Measurements from ENCODE around the gene ELSPBP1.
"Not testable (repeated sequence)": the region's sequence is repeated elsewhere in the genome, so short reads cannot be mapped to it uniquely, and the experiment has no call there.

The ELSPBP1 gene

DNA sequence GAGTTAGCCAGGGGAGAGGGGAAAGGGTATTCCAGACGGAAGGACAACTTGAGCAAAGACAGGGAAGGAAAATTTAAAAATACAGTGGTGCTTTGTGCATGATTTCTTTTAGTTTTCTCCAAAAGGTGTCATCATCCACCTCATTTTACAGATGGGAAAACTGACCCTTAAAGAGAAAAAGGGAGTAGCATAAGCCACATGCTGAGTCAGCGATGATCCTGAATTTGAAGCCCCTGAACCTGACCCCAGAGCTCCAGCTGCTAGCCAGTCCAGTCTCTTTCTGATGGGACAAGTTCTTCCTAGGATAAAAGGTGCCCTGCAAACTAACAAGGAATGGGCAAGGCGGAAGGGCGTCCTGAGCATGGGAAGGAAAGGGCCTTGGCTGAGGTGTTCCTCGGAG lies 39.2 kb downstream of the ELSPBP1 start:
- in situ Hi-C loops (cut with HindIII; ENCODE audit: low pct_ligation_motif_present, low pct_unique_long_range_greater_than_20kb, low sequenced_read_pairs) = no loop called here
- DNase-seq = no peak

DNA sequence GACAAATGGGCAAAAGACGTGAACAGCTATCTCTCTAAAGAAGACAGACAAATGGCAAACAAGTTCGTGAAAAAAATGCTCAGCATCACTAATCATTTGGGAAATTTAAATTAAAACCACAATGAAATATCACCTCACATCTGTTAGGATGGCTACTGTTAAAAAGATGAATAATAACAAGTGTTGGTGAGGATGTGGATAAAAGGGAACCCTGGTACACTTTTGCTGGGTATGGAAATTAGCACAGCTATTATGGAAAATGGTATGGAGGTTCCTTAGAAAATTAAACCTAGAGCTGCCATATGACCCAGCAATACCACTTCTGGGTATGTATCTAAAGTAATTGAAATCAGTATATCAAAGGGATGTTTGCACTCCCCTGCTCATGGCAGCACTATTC lies 42.3 kb downstream of the ELSPBP1 start:
- in situ Hi-C loops (cut with HindIII; ENCODE audit: low pct_ligation_motif_present, low pct_unique_long_range_greater_than_20kb, low sequenced_read_pairs) = no loop called here
- no peak for DNase-seq

DNA sequence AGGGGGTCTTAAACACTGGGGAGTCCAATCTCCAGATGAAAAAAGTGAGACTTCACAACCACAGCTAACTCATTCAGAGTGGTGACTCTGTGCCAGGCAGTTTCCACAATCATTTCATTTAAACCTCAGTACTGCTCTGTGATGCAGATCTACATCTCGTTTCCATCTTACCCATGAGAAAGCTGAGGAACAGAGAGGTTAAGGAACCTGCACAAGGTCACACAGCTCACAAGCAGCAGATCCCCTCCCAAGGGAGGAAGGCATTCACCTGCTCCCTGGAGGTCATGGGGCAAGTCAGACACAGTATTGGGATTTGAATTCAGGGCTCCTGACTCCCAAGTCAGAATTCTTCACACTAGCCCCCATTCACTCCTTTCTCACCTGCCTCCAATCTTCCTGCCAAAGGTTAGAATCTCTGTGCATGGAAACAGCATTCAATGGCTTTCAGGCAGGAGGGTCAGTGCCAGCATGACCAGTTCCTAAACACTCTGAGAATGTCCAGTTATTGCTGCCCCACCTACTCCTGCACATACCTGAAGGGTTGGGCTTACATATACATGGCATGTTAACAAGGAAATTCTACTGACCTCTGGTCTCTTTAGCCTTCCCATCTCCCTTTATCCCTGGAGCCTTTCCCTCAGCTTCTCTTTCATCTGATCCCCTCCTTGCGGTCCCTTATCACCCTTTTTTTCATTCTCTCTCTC lies 47.6 kb downstream of the ELSPBP1 start:
- in situ Hi-C loops (cut with HindIII; ENCODE audit: low pct_ligation_motif_present, low pct_unique_long_range_greater_than_20kb, low sequenced_read_pairs) = no loop called here
- no peak for DNase-seq

DNA sequence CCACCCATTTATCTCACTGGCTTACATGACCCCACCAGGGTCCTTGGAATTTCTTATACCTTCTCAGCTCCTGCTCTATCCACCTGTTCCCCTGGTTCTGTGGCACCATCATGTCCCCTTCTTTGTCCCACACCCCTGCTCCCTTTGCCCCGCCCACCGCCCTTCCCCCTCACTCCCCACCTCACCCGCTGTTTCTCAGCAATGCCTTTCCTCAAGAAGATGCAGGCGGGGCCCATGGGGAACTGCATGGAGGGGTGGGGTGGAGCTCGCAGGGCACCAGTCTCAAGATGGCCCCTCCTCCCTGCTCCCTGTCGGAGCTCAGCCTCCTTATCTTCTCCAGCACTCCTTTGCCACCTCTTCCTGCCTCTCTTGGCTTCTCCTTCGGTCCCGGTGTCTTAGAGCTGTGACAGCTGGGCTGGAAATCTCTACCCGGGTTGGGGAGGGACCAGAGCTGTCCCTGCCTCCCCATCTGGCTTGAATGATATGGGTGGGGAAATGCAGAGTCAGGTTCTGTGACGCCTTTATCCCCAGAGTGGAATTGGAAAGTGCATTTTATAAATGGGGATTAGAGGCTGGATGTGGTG lies 49.3 kb downstream of the ELSPBP1 start, which contains the start of gene CABP5:
CABP5 (minus strand) TSS at position 405 of the 584 bp plus-strand sequence; CDS start at position 248, 157 bp downstream.
- DNase-seq = no peak
- in situ Hi-C loops (cut with HindIII; ENCODE audit: low pct_ligation_motif_present, low pct_unique_long_range_greater_than_20kb, low sequenced_read_pairs) = no loop called here

DNA sequence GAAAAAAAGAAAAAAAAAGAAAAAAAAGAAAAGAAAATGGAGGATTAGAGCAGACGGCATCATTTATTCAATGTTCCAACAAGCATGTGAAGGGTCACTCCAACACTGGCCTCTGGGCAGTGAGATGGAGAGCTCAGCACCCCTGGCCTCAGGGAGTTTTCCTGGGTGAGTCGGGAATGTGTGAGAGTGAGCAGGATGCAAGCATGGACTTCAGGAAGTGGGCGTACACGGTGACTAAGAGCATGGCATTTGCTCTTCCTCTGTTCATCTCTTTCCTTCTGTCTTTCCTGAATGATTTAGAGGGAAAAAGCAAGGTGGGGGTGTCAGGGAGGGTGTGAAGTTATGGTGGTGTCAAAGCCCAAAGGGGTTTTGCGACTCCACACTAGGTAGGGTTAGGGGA lies 50.1 kb downstream of the ELSPBP1 start:
- in situ Hi-C loops (cut with HindIII; ENCODE audit: low pct_ligation_motif_present, low pct_unique_long_range_greater_than_20kb, low sequenced_read_pairs) = no loop called here
- no peak for DNase-seq

DNA sequence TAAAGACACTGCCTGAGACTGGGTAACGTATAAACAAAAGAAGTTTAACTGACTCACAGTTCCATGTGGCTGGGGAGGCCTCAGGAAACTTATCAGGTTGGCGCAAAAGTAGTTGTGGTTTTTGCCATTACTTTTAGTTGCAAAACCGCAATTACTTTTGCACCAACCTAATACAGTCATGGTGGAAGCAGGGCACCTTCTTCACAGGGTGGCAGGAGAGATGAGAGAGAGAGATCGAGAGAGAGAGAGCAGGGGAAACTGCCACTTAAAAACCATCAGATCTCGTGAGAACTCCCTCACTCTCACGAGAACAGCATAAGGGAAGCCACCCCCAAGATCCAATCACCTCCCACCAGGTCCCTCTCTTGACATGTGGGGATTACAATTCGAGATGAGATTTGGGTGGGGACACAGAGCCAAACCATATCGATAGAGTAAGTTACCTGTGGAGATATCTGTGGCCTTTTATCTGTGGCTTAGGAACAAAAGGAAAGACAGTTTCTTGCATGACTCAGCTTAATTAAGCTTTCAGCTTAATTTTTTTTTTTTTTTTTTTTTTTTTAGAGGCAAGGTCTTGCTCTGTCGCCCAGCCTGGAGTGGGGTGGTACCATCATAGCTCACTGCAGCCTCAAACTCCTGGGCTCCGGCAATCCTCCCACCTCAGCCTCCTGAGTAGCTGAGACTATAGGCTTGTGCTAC lies 57.1 kb downstream of the ELSPBP1 start:
- DNase-seq = no peak
- in situ Hi-C loops (cut with HindIII; ENCODE audit: low pct_ligation_motif_present, low pct_unique_long_range_greater_than_20kb, low sequenced_read_pairs) = no loop called here

DNA sequence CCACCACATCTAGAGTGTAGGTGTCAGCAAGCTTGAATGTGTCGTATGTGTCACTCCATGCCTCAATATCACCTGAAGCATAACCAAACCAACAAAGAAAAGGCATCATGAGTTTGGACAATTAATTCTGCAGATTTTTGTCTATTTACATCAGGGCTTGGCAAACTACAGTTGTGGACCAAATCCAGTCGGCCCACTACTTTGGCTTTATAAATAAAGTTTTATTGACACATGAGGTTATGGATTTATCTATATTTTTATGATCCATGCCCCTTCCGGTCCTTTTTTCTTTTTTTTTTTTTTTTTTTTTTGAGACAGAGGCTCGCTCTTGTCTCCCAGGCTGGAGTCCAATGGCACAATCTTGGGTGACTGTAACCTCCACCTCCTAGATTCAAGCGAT lies 58.6 kb downstream of the ELSPBP1 start:
- in situ Hi-C loops (cut with HindIII; ENCODE audit: low pct_ligation_motif_present, low pct_unique_long_range_greater_than_20kb, low sequenced_read_pairs) = no loop called here
- no peak for DNase-seq

DNA sequence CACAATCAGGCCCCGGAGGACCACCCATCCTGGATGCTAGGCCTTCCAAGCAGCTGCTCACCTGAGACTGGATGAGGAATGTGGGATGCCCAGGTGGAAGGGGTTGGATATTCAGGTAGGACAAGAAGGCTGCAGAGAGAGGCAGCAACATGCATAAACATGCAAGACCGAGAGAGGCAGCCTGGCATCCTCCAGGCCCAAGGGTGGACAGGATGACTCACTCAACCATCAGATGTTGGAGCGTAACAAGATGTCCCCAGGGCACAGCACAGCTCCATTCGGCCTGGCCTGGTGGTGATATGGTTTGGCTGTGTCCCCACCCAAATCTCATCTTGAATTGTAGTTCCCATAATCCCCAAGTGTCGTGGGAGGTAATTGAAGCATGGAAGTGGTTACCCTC lies 59.4 kb downstream of the ELSPBP1 start:
- in situ Hi-C loops (cut with HindIII; ENCODE audit: low pct_ligation_motif_present, low pct_unique_long_range_greater_than_20kb, low sequenced_read_pairs) = no loop called here
- DNase-seq = no peak

DNA sequence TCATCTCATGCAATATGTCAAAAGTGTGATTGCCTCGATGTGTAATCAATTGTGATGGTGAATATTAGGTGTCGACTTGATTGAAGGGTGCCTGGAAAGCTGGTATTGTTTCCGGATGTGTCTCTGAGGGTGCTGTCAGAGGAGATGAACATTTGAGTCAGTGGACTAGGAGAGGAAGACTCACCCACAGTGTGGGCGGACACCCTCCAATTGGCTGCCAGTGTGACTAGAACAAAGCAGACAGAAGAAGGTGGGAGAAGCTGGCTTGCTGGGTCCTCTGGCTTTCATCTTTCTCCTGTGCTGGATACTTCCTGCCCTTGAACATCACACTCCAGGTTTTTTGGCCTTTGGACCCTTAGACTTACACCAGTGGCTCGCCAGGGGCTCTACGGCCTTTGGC lies 64.9 kb downstream of the ELSPBP1 start:
- DNase-seq = no peak
- in situ Hi-C loops (cut with HindIII; ENCODE audit: low pct_ligation_motif_present, low pct_unique_long_range_greater_than_20kb, low sequenced_read_pairs) = no loop called here

DNA sequence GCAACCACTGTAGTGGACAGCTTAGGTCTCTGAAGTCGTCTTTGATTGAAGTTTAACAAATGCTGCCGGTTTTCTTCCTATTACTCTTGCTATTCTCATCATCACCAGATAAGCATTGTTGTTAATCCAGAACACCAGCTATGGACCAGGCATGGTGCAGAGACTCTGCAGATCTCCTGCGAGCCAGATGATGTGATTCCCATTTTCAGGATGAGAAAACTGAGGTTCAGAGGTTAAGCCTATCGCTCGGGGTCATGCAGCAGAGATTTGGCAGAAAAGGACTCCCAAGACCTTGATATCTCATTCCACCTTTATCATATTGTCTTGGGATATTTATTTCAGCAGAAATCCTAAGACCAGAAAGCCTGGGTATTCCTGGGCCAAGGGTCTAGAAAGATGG lies 65.9 kb downstream of the ELSPBP1 start:
- in situ Hi-C loops (cut with HindIII; ENCODE audit: low pct_ligation_motif_present, low pct_unique_long_range_greater_than_20kb, low sequenced_read_pairs) = no loop called here
- DNase-seq = no peak

DNA sequence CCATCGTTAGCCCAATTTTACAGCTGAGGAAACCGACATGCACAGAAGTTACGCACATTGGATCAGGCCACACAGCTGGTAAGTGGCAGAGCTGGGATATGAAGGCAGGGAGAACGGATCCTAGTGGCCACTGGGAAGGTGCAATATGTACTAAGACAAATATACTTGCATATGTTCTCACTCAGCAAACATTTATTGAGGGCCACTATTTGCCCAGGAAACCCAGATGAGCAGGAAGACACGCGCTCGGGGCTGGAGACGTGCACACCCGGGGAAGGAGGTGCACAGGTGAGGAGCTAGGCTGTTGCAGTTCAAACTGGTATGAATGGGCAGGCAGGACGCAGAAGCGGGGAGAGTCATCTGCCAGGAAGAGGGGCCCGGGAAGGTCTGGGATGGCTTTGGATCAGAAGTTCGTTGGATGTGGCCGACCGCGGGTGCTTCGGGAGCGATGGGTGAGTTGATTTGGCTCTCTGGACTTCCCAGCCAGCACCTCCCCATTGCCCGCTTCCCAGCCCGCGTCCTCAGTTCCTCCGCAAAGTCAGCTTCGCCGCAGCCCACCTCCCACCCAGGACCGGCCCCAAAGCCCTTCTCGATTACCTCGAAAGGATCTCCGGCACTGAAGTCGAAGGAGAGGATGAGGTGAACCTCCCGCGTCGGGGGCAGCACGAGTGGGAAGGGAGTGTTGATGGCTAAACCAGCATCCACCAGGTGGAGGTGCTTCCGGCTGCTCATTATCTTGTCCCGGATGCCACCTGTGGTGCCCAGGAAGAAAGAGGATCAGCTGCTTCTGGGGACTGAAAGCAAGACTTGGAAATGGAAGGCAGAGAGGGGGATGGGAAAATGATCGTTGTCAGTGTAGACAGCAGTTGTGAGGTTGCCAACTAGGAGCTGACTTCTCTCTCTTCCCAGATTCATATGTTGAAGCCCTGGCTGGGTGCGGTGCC lies 67.2 kb downstream of the ELSPBP1 start:
- no peak for DNase-seq
- in situ Hi-C loops (cut with HindIII; ENCODE audit: low pct_ligation_motif_present, low pct_unique_long_range_greater_than_20kb, low sequenced_read_pairs) = no loop called here

DNA sequence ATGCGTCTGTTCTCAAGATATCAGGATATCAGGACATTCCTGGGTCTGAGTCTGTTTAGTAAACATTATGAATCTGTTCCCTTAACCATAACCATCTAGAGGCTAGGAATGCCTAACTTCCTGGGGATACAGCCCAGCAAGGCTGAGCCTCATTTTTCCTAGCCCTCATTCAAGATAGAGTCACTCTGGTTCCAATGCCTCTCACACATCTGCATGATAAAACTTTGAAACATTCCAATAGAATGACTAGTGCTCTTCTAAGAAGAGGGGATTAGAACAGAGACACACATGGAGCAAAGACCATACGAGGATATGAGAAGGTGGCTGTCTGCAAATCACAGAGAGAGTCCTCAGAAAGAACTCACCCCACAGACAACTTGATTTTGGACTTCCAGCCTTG lies 70.1 kb downstream of the ELSPBP1 start:
- DNase-seq = no peak
- in situ Hi-C loops (cut with HindIII; ENCODE audit: low pct_ligation_motif_present, low pct_unique_long_range_greater_than_20kb, low sequenced_read_pairs) = no loop called here

DNA sequence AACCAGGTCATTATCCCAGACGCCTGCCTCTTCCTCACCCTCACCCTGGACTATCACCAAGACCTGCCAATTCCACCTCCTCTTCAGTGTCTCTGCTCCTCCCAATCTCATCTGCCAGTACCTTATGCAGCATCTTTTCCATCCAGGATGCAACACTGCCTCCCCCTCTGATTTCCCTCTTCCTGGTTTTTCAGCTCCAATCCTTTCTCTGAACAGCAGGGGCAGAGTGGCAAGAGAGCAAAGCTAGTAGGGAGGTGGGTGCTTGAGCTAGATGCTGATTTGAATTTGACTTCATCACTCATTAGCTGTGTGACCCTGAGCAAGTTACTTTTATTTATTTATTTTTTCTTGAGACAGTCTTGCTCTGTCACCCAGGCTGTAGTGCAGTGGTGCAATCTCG lies 75.0 kb downstream of the ELSPBP1 start:
- peak; percentile 2 for DNase-seq
- in situ Hi-C loops (cut with HindIII; ENCODE audit: low pct_ligation_motif_present, low pct_unique_long_range_greater_than_20kb, low sequenced_read_pairs) = no loop called here

DNA sequence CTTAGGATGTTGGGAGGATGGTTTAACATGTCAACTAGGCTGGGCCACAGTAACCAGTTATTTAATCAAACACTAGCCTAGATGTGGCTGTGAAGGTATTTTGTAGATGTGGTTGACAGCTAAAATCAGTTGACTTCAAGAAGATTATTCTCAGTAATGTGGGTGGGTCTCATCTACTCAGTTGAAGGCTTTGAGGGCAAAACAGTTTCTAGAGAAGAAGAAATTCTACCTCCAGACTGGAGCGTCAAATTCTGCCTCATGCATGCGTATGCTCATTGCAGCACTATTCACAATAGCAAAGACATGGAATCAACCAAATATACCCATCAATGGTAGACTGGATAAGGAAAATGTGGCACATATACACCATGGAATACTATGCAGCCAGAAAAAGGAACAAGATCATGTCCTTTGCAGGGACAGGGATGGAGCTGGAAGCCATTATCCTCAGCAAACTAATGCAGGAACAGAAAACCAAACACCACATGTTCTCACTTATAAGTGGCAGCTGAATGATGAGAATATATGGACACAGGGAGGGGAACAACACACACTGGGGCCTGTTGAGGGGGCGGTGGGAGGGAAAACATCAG lies 75.8 kb downstream of the ELSPBP1 start:
- DNase-seq; in situ Hi-C loops (cut with HindIII; ENCODE audit: low pct_ligation_motif_present, low pct_unique_long_range_greater_than_20kb, low sequenced_read_pairs): not testable (repeated sequence)

All from ACHN (cell line).